Common myeloid progenitor, CD34-positive (primary cell): ENCODE data around the gene P4HTM.

Experiments
- CTCF ChIA-PET: fragments of 350-600 bp; sonication (Branson Sonifier 250); formaldehyde crosslinking; loops from one replicate; lab custom pipeline; 2021; ENCODE audit warnings: antibody characterized with exemption; lab: Charles Lee
- POLR2A ChIA-PET: fragments of 350-600 bp; sonication (Branson Sonifier 250); formaldehyde crosslinking; loops from one replicate; lab custom pipeline; 2021; ENCODE audit warnings: antibody characterized with exemption; lab: Charles Lee
- DNase-seq, 3 donors: peaks; one replicate each; pipeline versions ENCODE4 v3.0.0 to v3.0.0-alpha.2; 2013
- H3K27ac ChIP-seq, 2 experiments: 1 replicate in 1 of 2; 2 replicates in 1 of 2; pipeline ENCODE4 v1.7.0; 2013; ENCODE audit warnings: inconsistent platforms in 2 of 2, low read length in 2 of 2, mild to moderate bottlenecking in 2 of 2, low read depth in 1 of 2, moderate library complexity in 1 of 2; ENCODE audit not compliant: severe bottlenecking in 2 of 2, insufficient read depth in 1 of 2, poor library complexity in 1 of 2
- H3K27me3 ChIP-seq, 5 experiments: replicated peaks in 2 of 5; 1 replicate in 3 of 5; 2 replicates in 2 of 5; pipeline versions ENCODE4 v1.6.1 to v1.7.0; 2013; ENCODE audit warnings: low read length in 4 of 5, mild to moderate bottlenecking in 2 of 5, moderate library complexity in 2 of 5, inconsistent platforms in 1 of 5; ENCODE audit not compliant: insufficient read depth in 5 of 5, control insufficient read depth in 4 of 5
- H3K36me3 ChIP-seq, 4 experiments: 1 replicate in 2 of 4; 2 replicates in 2 of 4; pipeline versions ENCODE4 v1.6.1 to v1.7.0; 2013; ENCODE audit warnings: low read length in 3 of 4, control low read depth in 1 of 4, mild to moderate bottlenecking in 1 of 4; ENCODE audit not compliant: control insufficient read depth in 4 of 4, insufficient read depth in 4 of 4
- H3K4me1 ChIP-seq, 4 experiments: 1 replicate in 3 of 4; 2 replicates in 1 of 4; pipeline versions ENCODE4 v1.6.1 to v1.7.1; 2013; ENCODE audit warnings: low read length in 3 of 4, mild to moderate bottlenecking in 3 of 4, control low read depth in 1 of 4, inconsistent platforms in 1 of 4, moderate library complexity in 1 of 4; ENCODE audit not compliant: control insufficient read depth in 4 of 4, insufficient read depth in 4 of 4; ENCODE audit errors: control extremely low read depth in 1 of 4
- H3K4me3 ChIP-seq, 7 experiments: 1 replicate in 4 of 7; 2 replicates in 3 of 7; pipeline versions ENCODE4 v1.5.1 to v1.7.0; 2013; ENCODE audit warnings: mild to moderate bottlenecking in 7 of 7, low read length in 6 of 7, moderate library complexity in 6 of 7, inconsistent platforms in 2 of 7, low read depth in 2 of 7, control low read depth in 1 of 7; ENCODE audit not compliant: insufficient read depth in 4 of 7, control insufficient read depth in 1 of 7; ENCODE audit errors: extremely low read depth in 1 of 7
- H3K9me3 ChIP-seq, 5 experiments: 1 replicate in 4 of 5; 2 replicates in 1 of 5; pipeline versions ENCODE4 v1.6.1 to v1.7.1; 2013; ENCODE audit warnings: low read length in 4 of 5, mild to moderate bottlenecking in 2 of 5, inconsistent platforms in 1 of 5, low read depth in 1 of 5, moderate library complexity in 1 of 5; ENCODE audit not compliant: control insufficient read depth in 4 of 5, insufficient read depth in 2 of 5; ENCODE audit errors: control extremely low read depth in 1 of 5
- WGBS: methylation state at CpG from one replicate; pipeline ENCODE4 v1.1.5; 2013; ENCODE audit not compliant: insufficient coverage; 5-methylcytosine and 5-hydroxymethylcytosine counted together

Gene P4HTM

GRCh38 chr3:48952510-48953118 is 37.4 kb upstream of the P4HTM start:
- WGBS, result 87% methylated on average over 5 of the region's 8 CpGs
- peak; percentile 26 to 34 (median 31) for DNase-seq

GRCh38 chr3:48957006-48957705 is 32.9 kb upstream of the P4HTM start:
- POLR2A ChIA-PET, result no interaction called here
- WGBS, result 100% methylated on average over 1 of the region's 2 CpGs
- Histone ChIP-seq H3K27me3 (no peaks in the 10 kb centered on the region), H3K4me1 (no peaks in the 10 kb centered on the region), H3K36me3 (peaks cover 0 to 20% (median 12%) of the 10 kb centered on the region in 4 experiments), H3K9me3 (no peaks in the 10 kb centered on the region), H3K4me3 (no peak overlapping the region), H3K27ac (no peak overlapping the region)
- DNase-seq, result no peak
- CTCF ChIA-PET, result interaction anchor here (1.2 to 1.3 kb wide), 2 partner anchors 17 to 28 kb away, joined by 3 to 6 read pairs; no protein-coding TSS in a partner anchor

More at GRCh38 chr3:48952510-48953118, 37.4 kb upstream of the P4HTM start:
- CTCF ChIA-PET, result interaction anchor here (0.8 to 2.0 kb wide), 10 partner anchors 9 to 216 kb away, joined by 3 to 7 read pairs (median 4); no protein-coding TSS in a partner anchor
- H3K9me3 ChIP-seq, result no peaks in the 10 kb centered on the region
- no peaks in the 10 kb centered on the region for H3K4me1 ChIP-seq
- POLR2A ChIA-PET, result interaction anchor here (0.6 kb wide), 1 partner anchor 397 kb away, joined by 3 read pairs; no protein-coding TSS in a partner anchor
- no peak overlapping the region for H3K4me3 ChIP-seq
- peaks cover 0 to 14% (median 10%) of the 10 kb centered on the region in 4 experiments for H3K36me3 ChIP-seq
- H3K27me3 ChIP-seq, result no peaks in the 10 kb centered on the region
- no peak overlapping the region for H3K27ac ChIP-seq

DNA sequence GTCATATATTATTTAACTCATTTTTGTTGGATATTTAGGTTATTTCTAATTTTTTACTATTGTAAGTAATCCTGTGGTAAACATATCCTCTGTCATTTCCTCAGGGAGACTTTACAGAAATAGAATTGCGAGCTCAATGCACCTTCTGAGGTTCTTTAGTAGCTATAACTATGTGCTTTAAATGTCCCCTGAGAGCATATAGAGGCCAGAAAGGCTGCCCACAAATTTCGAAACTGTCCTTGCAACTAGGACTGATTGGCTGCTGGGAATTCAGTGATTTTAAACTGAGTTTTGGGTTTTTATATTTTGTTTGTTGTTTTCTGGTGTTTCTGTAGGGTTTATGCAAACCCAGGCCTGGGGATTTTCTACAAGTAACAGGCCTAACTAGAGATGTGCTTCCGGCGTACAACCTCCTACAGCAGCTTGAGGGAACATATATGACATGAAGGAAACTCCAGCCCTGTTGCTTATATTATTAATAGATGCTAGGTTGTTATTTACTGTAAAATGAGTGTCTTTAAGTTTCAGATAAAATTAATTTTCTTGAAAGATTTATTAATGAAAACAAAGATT is 29.1 kb upstream of the P4HTM start:
- 63% methylated on average over 1 of the region's 4 CpGs for WGBS
- Histone ChIP-seq H3K36me3 (peaks cover 4 to 27% (median 17%) of the 10 kb centered on the region in 4 experiments), H3K27ac (peak overlapping the region in 1 of 2 experiments; percentile 22), H3K27me3 (no peaks in the 10 kb centered on the region), H3K4me1 (no peaks in the 10 kb centered on the region), H3K4me3 (no peak overlapping the region), H3K9me3 (no peaks in the 10 kb centered on the region)
- ChIA-PET CTCF (interaction anchor here (1.3 kb wide), 1 partner anchor 9 kb away, joined by 4 read pairs; no protein-coding TSS in a partner anchor), POLR2A (no interaction called here)
- DNase-seq, result no peak

DNA sequence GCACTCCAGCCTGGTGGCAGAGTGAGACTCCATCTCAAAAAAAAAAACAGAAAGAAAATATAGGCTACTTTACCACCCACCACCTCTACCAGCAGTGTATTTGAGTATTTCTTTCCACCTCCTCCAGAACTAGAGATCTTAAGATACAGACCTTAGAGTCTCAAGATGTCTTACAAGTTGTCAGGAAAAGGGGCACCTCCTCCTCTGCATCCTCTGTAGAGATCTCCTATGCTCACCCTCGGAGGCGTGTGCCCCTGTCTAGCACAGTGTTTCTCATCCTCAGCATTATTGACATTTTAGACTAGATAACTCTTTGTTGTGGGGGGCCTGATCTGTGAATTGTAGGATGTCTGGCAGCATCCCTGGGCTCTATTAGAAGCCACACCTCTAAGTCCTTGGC is 27.7 kb upstream of the P4HTM start:
- Histone ChIP-seq H3K9me3 (no peaks in the 10 kb centered on the region), H3K27ac (no peak overlapping the region), H3K4me3 (no peak overlapping the region), H3K27me3 (no peaks in the 10 kb centered on the region), H3K36me3 (peaks cover 9 to 35% (median 22%) of the 10 kb centered on the region in 4 experiments), H3K4me1 (no peaks in the 10 kb centered on the region)
- POLR2A ChIA-PET, result no interaction called here
- CTCF ChIA-PET, result interaction anchor here (0.6 kb wide), 1 partner anchor 60 kb away, joined by 3 read pairs; the partner anchor contains the start of gene NDUFAF3
- no peak for DNase-seq
- WGBS, result no CpG with 5 or more reads among the region's 2 CpGs

DNA sequence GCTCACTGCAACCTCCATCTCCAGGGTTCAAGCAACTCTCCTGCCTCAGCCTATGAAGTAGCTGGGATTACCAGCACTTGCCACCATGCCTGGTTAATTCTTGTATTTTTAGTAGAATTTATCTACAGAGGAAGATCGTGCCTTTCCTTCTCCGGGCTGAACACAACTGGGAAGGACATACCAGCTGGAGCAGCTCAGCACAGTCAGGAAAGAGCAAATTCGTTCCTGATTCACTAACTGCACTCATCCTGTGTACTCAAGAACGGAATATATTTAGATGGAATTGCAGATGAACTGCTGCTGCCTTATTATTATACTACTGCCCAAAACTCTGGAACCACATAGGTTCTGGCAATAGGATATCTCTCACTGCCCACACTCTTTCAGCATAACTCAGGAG is 27.1 kb upstream of the P4HTM start:
- CTCF ChIA-PET, result interaction anchor here (0.6 kb wide), 1 partner anchor 59 kb away, joined by 3 read pairs; the partner anchor contains the start of gene NDUFAF3

GRCh38 chr3:48963591-48963990 is 26.4 kb upstream of the P4HTM start:
- H3K4me3 ChIP-seq, result no peak overlapping the region
- no peak for DNase-seq
- H3K27ac ChIP-seq, result no peak overlapping the region
- WGBS, result 96% methylated on average over 2 of the region's 2 CpGs
- H3K4me1 ChIP-seq, result no peaks in the 10 kb centered on the region
- H3K9me3 ChIP-seq, result no peaks in the 10 kb centered on the region
- no peaks in the 10 kb centered on the region for H3K27me3 ChIP-seq
- POLR2A ChIA-PET, result no interaction called here
- CTCF ChIA-PET, result interaction anchor here (2.8 kb wide), 1 partner anchor 11 kb away, joined by 10 read pairs; no protein-coding TSS in a partner anchor
- H3K36me3 ChIP-seq, result peaks cover 11 to 39% (median 25%) of the 10 kb centered on the region in 4 experiments

More for the DNA sequence above, 27.1 kb upstream of the P4HTM start:
- H3K4me1 ChIP-seq, result no peaks in the 10 kb centered on the region
- no peak overlapping the region for H3K4me3 ChIP-seq
- POLR2A ChIA-PET, result no interaction called here
- peak overlapping the region in 1 of 2 experiments; percentile 18 for H3K27ac ChIP-seq
- no peaks in the 10 kb centered on the region for H3K9me3 ChIP-seq
- no peak for DNase-seq
- 100% methylated on average over 1 of the region's 4 CpGs for WGBS
- peaks cover 11 to 38% (median 24%) of the 10 kb centered on the region in 4 experiments for H3K36me3 ChIP-seq
- H3K27me3 ChIP-seq, result no peaks in the 10 kb centered on the region
